ENCODE measurements around the gene GPR143. TPM values are rescaled to one million over a fixed set of nuclear protein-coding genes. Genes with fewer than 3 reads are reported as not detected.

GPR143 gene
- total RNA-seq, 4 donors from 2014 or later: 0.29 TPM; not detected in 3

GRCh38 chrX:9676738-9677097 lies 88.9 kb downstream of the GPR143 start:
- TF ChIP-seq, protein P1, sequence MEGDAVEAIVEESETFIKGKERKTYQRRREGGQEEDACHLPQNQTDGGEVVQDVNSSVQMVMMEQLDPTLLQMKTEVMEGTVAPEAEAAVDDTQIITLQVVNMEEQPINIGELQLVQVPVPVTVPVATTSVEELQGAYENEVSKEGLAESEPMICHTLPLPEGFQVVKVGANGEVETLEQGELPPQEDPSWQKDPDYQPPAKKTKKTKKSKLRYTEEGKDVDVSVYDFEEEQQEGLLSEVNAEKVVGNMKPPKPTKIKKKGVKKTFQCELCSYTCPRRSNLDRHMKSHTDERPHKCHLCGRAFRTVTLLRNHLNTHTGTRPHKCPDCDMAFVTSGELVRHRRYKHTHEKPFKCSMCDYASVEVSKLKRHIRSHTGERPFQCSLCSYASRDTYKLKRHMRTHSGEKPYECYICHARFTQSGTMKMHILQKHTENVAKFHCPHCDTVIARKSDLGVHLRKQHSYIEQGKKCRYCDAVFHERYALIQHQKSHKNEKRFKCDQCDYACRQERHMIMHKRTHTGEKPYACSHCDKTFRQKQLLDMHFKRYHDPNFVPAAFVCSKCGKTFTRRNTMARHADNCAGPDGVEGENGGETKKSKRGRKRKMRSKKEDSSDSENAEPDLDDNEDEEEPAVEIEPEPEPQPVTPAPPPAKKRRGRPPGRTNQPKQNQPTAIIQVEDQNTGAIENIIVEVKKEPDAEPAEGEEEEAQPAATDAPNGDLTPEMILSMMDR (IDR thresholded peaks at IDR 0.05): no peak
- TF ChIP-seq EP300 (IDR thresholded peaks at IDR 0.05) (no peak), POLR2AphosphoS5 (IDR thresholded peaks at IDR 0.05) (no peak), POLR2A (IDR thresholded peaks at IDR 0.05; ENCODE audit: low read depth) (no peak)
- Histone ChIP-seq H3K9me3 (no peaks in the 10 kb centered on the region), H3K4me3 (no peak overlapping the region), H3K4me1 (peaks cover 0 to 8% (median 5%) of the 10 kb centered on the region in 4 donors), H3K27ac (replicated peaks in 1 of 4) (peak overlapping the region in 3 of 4 donors; percentile 15 to 44 (median 26)), H3K27me3 (no peaks in the 10 kb centered on the region), H3K36me3 (no peaks in the 10 kb centered on the region)
- WGBS: 65% methylated on average over 6 of the region's 6 CpGs
- intact Hi-C loops (cut with DNase I): loop anchor here (10.0 kb wide), 1 partner anchor 142 kb away; no protein-coding TSS in a partner anchor
- no peak for DNase-seq (ENCODE audit: extremely low spot score)

DNA sequence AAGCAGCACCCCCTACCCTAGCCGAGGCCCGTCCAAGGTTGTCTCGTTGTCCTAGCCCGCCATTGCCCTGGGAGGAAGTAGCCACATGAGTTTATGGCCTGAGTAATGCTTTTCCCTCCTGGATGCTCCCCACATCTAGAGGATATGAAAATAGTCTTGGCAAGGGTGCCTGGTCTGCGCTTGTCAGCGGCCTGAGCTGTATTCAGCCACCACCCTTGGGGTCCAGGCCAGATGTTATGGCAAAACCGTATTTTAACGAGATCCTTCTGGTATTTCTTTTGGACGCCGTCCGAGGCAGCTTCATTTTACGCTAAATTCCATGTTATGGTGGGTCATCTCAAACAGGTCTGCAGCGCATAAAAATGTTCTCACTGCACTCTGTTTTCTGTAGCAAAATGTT lies 89.3 kb downstream of the GPR143 start:
- intact Hi-C loops (cut with DNase I): loop anchor here (10.0 kb wide), 1 partner anchor 142 kb away; no protein-coding TSS in a partner anchor
- no peaks in the 10 kb centered on the region for H3K27me3 ChIP-seq
- TF ChIP-seq, protein P1 (IDR thresholded peaks at IDR 0.05): no peak
- TF ChIP-seq EP300 (IDR thresholded peaks at IDR 0.05) (no peak), POLR2AphosphoS5 (IDR thresholded peaks at IDR 0.05) (no peak), POLR2A (IDR thresholded peaks at IDR 0.05; ENCODE audit: low read depth) (no peak)
- 72% methylated on average over 12 of the region's 13 CpGs for WGBS
- no peaks in the 10 kb centered on the region for H3K9me3 ChIP-seq
- H3K4me3 ChIP-seq: no peak overlapping the region
- H3K27ac ChIP-seq (replicated peaks in 1 of 4): peak overlapping the region in 1 of 4 donors; percentile 26
- peaks cover 3 to 8% (median 5%) of the 10 kb centered on the region in 4 donors for H3K4me1 ChIP-seq
- no peak for DNase-seq (ENCODE audit: extremely low spot score)
- H3K36me3 ChIP-seq: no peaks in the 10 kb centered on the region

Other genes starting within 250 kb of the GPR143 start
- 1 to 10 TPM in 3 of 4 donors, under 1 TPM in 1; 0.42 to 2.7 (median 1.4) TPM for gene SHROOM2, start 20.6 kb upstream of the GPR143 start, total RNA-seq
- under 1 TPM in 1 of 4 donors, not detected in 3; 0.66 TPM for gene CLDN34, start 201.5 kb upstream of the GPR143 start, total RNA-seq